Kidney (tissue), 14 donors: ENCODE results near the gene TEX54. TPM values are rescaled to one million over a fixed set of nuclear protein-coding genes. Genes with fewer than 3 reads are reported as not detected.
"Not testable (repeated sequence)": the region's sequence is repeated elsewhere in the genome, so short reads cannot be mapped to it uniquely, and the experiment has no call there.

ENCODE experiments used
- DNase-seq, 5 donors: peaks; one replicate each; pipeline ENCODE4 v3.0.0-alpha.2; 2013 to 2020
- FAIRE-seq: peaks from 2 replicates; lab custom pipeline; 2012; peaks lifted over from hg19 to GRCh38; lab: Jason Lieb, UNC
- H3K27ac ChIP-seq, 2 donors: one replicate each; pipeline ENCODE4 v1.7.0; 2013; ENCODE audit warnings: low read depth in 2 of 2, low read length in 2 of 2, inconsistent platforms in 1 of 2
- H3K27me3 ChIP-seq: one replicate; pipeline ENCODE4 v1.7.1; 2013; ENCODE audit warnings: low read length, inconsistent platforms; ENCODE audit not compliant: control insufficient read depth, insufficient read depth
- H3K36me3 ChIP-seq, 3 donors: one replicate each; pipeline versions ENCODE4 v1.7.0 to v1.7.1; 2013; ENCODE audit warnings: low read length in 3 of 3, control low read depth in 1 of 3, inconsistent platforms in 1 of 3; ENCODE audit not compliant: insufficient read depth in 3 of 3, control insufficient read depth in 2 of 3
- H3K4me1 ChIP-seq, 3 donors: one replicate each; pipeline versions ENCODE4 v1.7.0 to v1.7.1; 2013; ENCODE audit warnings: low read length in 3 of 3, inconsistent platforms in 1 of 3, low read depth in 1 of 3; ENCODE audit not compliant: control insufficient read depth in 2 of 3, insufficient read depth in 2 of 3
- H3K4me3 ChIP-seq, 3 donors: one replicate each; pipeline versions ENCODE4 v1.7.0 to v1.8.1; 2013; ENCODE audit warnings: low read length in 3 of 3, control low read depth in 1 of 3, inconsistent platforms in 1 of 3
- H3K9ac ChIP-seq, 3 donors: one replicate each; pipeline versions ENCODE4 v1.7.0 to v1.7.1; 2013; ENCODE audit warnings: low read length in 3 of 3, control low read depth in 1 of 3, inconsistent platforms in 1 of 3
- H3K9me3 ChIP-seq, 3 donors: one replicate each; pipeline versions ENCODE4 v1.7.0 to v1.7.1; 2013; ENCODE audit warnings: low read length in 3 of 3, control low read depth in 1 of 3, inconsistent platforms in 1 of 3; ENCODE audit not compliant: control insufficient read depth in 2 of 3, insufficient read depth in 1 of 3
- intact Hi-C: fragments of 100-400 bp; cut with DNase I; formaldehyde crosslinking; loops from one replicate; pipeline ENCODE4 v1.11.1; 2022
- polyA plus RNA-seq: library from polyadenylated mRNA; stranded (reverse); fragments of 350-450 nt; fragmentation: Illumina TruSeq; extraction: RNeasy Lipid Tissue Mini Kit (QIAGEN cat#74804); gene quantifications from one replicate; pipeline ENCODE4 v1.2.3, GENCODE V29; 2014; ENCODE audit warnings: low read depth, low replicate concordance; ENCODE audit not compliant: insufficient read depth
- total RNA-seq: library from RNA; stranded (reverse); fragmentation: NEBNext Ultra II Directional; extraction: Animal tissue kit (Norgen Biotek cat#: 25700); gene quantifications from one replicate; pipeline ENCODE4 v1.2.1, GENCODE V29; 2021
- TF ChIP-seq, protein P1 (sequence below): IDR thresholded peaks from 3 replicates; pipeline ENCODE4 v1.5.1; 2012; ENCODE audit warnings: mild to moderate bottlenecking, moderate library complexity, borderline replicate concordance; ENCODE audit not compliant: insufficient read depth; ENCODE audit errors: extremely low read depth
- donor health status: control.
- donor health status: control.
- donor health status: control.
- donor health status: control.
- donor health status: control.
- donor health status: DM: yes; HTN: yes; CAD: no.
- donor health status: Normal renal cell carcinoma (clear cell type).

TEX54 gene
- total and polyA plus RNA-seq, 2 donors from 2014 or later: not detected

DNA sequence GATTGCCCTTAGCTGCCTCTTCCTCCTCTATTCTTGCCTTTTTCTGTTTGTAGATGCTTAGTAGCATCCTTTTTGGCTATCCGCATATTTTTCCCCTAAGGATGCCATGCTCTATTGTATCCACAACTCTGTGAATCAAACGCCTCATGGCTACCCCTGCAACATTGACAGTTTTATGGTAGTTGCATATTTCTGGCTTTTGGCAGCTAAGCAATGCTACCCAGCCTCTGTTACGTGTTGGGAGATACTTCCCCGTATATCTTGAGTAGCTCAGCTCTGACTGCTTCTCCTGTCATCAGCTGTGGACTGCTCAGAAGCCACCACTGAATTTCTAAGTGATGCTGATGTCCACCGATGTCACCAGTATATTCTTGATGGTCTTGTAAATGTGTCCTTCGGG, 33.0 kb upstream of the TEX54 start:
- Histone ChIP-seq H3K4me3 (no peak overlapping the region), H3K27ac (no peak overlapping the region), H3K27me3 (no peaks in the 10 kb centered on the region), H3K4me1 (no peaks in the 10 kb centered on the region), H3K9ac (no peak overlapping the region), H3K36me3 (no peaks in the 10 kb centered on the region), H3K9me3 (no peaks in the 10 kb centered on the region)
- TF ChIP-seq, protein P1, sequence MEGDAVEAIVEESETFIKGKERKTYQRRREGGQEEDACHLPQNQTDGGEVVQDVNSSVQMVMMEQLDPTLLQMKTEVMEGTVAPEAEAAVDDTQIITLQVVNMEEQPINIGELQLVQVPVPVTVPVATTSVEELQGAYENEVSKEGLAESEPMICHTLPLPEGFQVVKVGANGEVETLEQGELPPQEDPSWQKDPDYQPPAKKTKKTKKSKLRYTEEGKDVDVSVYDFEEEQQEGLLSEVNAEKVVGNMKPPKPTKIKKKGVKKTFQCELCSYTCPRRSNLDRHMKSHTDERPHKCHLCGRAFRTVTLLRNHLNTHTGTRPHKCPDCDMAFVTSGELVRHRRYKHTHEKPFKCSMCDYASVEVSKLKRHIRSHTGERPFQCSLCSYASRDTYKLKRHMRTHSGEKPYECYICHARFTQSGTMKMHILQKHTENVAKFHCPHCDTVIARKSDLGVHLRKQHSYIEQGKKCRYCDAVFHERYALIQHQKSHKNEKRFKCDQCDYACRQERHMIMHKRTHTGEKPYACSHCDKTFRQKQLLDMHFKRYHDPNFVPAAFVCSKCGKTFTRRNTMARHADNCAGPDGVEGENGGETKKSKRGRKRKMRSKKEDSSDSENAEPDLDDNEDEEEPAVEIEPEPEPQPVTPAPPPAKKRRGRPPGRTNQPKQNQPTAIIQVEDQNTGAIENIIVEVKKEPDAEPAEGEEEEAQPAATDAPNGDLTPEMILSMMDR: no peak
- intact Hi-C loops: loop anchor here (10.0 kb wide), 1 partner anchor 81 kb away; the partner anchor contains the start of gene TMEM179B
- DNase-seq (peak in 1 of 5 donors; percentile 16), FAIRE-seq (no peak)

DNA sequence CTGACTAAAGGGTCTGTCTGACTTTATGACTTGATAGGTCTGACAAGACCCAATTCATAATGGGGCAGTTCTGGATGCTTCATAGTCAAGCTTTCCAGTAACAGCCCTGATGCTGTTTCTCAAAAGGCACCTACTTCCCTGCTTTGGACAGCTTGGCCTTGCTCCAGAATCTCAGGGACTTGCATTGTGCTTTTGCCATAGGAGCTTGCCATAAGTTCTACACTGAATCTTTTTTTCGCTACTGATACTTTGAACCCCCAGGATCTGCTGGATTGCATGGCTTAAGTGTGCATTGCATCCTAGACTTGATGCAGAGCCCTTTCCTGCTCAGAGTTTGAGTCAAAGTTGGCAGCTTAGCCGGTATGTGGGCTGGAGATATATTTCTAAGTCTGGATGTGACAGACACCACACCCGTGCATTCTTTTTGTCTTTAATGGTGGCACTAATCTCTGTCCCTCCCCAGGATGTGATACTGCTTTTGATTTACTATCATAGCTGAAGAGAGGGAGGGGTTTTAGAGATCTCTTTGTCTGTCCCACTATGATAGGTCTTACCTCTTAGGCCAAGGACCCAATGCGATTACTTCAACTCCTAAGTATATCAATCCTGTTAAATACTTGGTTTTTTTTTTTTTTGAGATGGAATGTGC, 31.2 kb upstream of the TEX54 start:
- H3K4me3 ChIP-seq: no peak overlapping the region
- intact Hi-C loops: loop anchor here (10.0 kb wide), 1 partner anchor 79 kb away; the partner anchor contains the start of gene TMEM179B
- no peaks in the 10 kb centered on the region for H3K36me3 ChIP-seq
- H3K9me3 ChIP-seq: no peaks in the 10 kb centered on the region
- no peak overlapping the region for H3K9ac ChIP-seq
- FAIRE-seq (no peak), DNase-seq (peak in 1 of 5 donors; percentile 1)
- H3K4me1 ChIP-seq: no peaks in the 10 kb centered on the region
- TF ChIP-seq, protein P1: no peak
- no peaks in the 10 kb centered on the region for H3K27me3 ChIP-seq
- no peak overlapping the region for H3K27ac ChIP-seq

DNA sequence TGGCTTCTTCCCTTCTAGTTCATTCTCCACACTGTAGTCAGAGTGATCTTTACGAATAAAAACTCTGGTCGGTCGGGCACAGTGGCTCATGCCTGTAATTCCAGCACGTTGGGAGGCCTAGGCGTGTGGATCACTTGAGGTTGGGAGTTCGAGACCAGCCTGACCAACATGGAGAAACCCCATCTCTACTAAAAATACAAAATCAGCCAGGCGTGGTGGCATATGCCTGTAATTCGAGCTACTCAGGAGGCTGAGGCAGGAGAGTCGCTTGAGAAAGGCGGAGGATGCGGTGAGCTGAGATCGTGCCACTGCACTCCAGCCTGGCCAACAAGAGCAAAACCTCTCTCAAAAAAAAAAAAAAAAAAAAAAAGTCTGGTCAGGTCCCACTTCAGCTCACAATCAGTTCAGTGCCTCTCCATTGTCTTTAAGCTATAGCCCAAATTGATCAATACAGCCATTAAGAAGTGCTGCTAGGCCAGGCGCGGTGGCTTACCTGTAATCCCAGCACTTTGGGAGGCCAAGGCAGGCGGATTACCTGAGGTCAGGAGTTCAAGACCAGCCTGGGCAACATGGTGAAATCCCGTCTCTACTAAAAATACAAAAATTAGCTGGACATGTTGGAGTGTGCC, 29.0 kb upstream of the TEX54 start:
- H3K36me3 ChIP-seq, H3K4me1 ChIP-seq, H3K9me3 ChIP-seq, H3K9ac ChIP-seq, H3K27me3 ChIP-seq, FAIRE-seq, H3K27ac ChIP-seq, H3K4me3 ChIP-seq: not testable (repeated sequence)
- intact Hi-C loops: loop anchor here (10.0 kb wide), 1 partner anchor 77 kb away; the partner anchor contains the start of gene TMEM179B
- DNase-seq: peak in 1 of 5 donors; percentile 35

DNA sequence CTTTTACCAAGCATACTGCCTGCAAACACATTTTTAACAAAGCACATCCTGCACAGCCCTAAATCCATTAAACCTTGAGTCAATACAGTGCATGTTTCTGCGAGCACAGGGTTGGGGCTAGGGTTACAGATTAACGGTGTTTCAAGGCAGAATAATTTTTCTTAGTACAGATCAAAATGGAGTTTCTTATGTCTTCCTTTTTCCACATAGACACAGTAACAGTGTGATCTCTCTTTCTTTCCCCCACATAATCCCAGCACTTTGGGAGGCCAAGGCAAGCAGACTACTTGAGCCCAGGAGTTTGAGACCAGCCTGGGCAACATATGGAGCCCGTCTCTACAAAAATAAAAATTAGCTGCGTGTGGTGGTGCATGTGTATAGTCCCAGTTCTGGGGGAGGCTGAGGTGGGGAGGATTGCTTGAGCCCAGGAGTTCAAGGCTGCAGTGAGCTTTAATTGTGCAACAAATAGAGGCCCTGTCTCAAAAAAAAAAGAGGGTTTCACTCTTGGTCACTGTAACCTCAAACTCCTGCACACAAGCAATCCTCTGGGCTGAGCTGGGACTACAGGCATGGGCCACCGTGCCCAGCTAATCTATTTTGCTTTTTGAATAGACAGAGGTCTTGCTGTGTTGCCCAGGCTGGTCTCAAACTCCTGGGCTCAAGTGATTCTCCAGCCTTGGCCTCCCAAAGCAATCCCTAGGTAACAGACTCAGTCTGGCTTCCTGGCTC, 28.4 kb upstream of the TEX54 start:
- FAIRE-seq (no peak), DNase-seq (peak in 1 of 5 donors; percentile 28)
- intact Hi-C loops: loop anchor here (10.0 kb wide), 1 partner anchor 76 kb away; the partner anchor contains the start of gene TMEM179B

DNA sequence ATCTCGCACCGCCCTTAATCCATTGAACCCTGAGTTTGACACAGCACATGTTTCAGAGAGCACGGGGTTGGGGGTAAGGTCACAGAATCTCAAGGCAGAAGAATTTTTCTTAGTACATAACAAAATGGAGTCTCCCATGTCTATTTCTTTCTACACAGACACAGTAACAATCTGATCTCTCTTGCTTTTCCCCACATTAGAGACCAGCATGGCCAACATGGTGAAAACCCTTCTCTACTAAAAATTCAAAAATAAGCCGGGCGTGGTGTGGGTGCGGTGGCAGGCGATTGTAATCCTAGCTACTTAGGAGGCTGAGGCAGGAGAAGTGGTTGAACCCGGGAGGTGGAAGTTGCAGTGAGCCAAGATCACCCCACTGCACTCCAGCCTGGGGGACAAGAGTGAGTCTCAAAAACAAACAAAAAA, 26.7 kb upstream of the TEX54 start:
- H3K4me3 ChIP-seq, FAIRE-seq, H3K9me3 ChIP-seq, intact Hi-C loops, H3K36me3 ChIP-seq, H3K27me3 ChIP-seq, H3K27ac ChIP-seq, H3K9ac ChIP-seq: not testable (repeated sequence)
- H3K4me1 ChIP-seq: peaks cover 0 to 13% (median 4%) of the 10 kb centered on the region in 3 donors
- DNase-seq: peak in 1 of 5 donors; percentile 10

More for the DNA sequence above, 28.4 kb upstream of the TEX54 start:
- no peaks in the 10 kb centered on the region for H3K9me3 ChIP-seq
- H3K4me1 ChIP-seq: peaks cover 0 to 6% (median 3%) of the 10 kb centered on the region in 3 donors
- no peaks in the 10 kb centered on the region for H3K36me3 ChIP-seq
- no peak overlapping the region for H3K9ac ChIP-seq
- H3K27ac ChIP-seq: no peak overlapping the region
- TF ChIP-seq, protein P1: no peak
- H3K4me3 ChIP-seq: no peak overlapping the region
- no peaks in the 10 kb centered on the region for H3K27me3 ChIP-seq
